SK-N-SH (cell line): ENCODE data around the gene THEM4.

Source experiments
- FOXM1 ChIP-seq: IDR thresholded peaks from 2 replicates; pipeline ENCODE4 v1.4.0; 2012; ENCODE audit warnings: low read depth, mild to moderate bottlenecking
- RAD21 ChIP-seq: IDR thresholded peaks from 2 replicates; pipeline ENCODE4 v1.6.1; 2012; ENCODE audit warnings: mild to moderate bottlenecking, low read length
- TF ChIP-seq, protein P1 (sequence below): fragments of 200-600 bp; sonication (generic); IDR thresholded peaks from 2 replicates; pipeline ENCODE4 v1.6.1; 2017; ENCODE audit warnings: antibody characterized with exemption, mild to moderate bottlenecking, moderate library complexity
- TF ChIP-seq, protein P2 (sequence below): IDR thresholded peaks from 2 replicates; pipeline ENCODE4 v1.4.0; 2012; ENCODE audit warnings: low read depth, borderline replicate concordance
- TF ChIP-seq, protein P3 (sequence below): IDR thresholded peaks from 2 replicates; pipeline ENCODE4 v1.4.0; 2012; ENCODE audit warnings: low read depth, borderline replicate concordance

DNA sequence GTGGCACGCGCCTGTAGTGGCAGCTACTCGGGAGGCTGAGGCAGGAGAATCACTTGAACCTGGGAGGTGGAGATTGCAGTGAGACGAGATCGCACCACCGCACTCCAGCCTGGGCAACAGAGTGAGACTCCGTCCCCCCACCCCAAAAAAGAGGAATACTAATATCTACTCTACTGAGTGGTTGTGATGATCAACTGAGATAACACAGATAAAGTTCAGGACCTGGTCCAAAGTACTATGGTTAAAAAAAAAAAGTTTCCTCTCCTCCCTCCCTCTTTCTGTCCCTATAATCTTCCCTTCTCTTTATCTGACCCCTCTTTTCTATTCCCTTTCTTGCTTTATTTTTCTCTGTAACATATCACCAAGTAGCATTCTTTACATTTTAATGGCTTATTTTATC is 73.7 kb downstream of the THEM4 start:
- TF ChIP-seq, protein P1, sequence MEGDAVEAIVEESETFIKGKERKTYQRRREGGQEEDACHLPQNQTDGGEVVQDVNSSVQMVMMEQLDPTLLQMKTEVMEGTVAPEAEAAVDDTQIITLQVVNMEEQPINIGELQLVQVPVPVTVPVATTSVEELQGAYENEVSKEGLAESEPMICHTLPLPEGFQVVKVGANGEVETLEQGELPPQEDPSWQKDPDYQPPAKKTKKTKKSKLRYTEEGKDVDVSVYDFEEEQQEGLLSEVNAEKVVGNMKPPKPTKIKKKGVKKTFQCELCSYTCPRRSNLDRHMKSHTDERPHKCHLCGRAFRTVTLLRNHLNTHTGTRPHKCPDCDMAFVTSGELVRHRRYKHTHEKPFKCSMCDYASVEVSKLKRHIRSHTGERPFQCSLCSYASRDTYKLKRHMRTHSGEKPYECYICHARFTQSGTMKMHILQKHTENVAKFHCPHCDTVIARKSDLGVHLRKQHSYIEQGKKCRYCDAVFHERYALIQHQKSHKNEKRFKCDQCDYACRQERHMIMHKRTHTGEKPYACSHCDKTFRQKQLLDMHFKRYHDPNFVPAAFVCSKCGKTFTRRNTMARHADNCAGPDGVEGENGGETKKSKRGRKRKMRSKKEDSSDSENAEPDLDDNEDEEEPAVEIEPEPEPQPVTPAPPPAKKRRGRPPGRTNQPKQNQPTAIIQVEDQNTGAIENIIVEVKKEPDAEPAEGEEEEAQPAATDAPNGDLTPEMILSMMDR, result no peak
- no peak for TF ChIP-seq RAD21
- no peak for TF ChIP-seq FOXM1
- TF ChIP-seq, protein P2, sequence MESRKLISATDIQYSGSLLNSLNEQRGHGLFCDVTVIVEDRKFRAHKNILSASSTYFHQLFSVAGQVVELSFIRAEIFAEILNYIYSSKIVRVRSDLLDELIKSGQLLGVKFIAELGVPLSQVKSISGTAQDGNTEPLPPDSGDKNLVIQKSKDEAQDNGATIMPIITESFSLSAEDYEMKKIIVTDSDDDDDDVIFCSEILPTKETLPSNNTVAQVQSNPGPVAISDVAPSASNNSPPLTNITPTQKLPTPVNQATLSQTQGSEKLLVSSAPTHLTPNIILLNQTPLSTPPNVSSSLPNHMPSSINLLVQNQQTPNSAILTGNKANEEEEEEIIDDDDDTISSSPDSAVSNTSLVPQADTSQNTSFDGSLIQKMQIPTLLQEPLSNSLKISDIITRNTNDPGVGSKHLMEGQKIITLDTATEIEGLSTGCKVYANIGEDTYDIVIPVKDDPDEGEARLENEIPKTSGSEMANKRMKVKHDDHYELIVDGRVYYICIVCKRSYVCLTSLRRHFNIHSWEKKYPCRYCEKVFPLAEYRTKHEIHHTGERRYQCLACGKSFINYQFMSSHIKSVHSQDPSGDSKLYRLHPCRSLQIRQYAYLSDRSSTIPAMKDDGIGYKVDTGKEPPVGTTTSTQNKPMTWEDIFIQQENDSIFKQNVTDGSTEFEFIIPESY, result no peak
- TF ChIP-seq, protein P3, sequence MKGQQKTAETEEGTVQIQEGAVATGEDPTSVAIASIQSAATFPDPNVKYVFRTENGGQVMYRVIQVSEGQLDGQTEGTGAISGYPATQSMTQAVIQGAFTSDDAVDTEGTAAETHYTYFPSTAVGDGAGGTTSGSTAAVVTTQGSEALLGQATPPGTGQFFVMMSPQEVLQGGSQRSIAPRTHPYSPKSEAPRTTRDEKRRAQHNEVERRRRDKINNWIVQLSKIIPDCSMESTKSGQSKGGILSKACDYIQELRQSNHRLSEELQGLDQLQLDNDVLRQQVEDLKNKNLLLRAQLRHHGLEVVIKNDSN, result no peak
